B cell (primary cell): ENCODE results near the gene COL13A1.

Experiments
- EZH2 ChIP-seq: IDR thresholded peaks from 2 replicates; pipeline ENCODE4 v1.6.1; 2012; ENCODE audit warnings: borderline replicate concordance, low read depth, mild to moderate bottlenecking, moderate library complexity, low read length; ENCODE audit not compliant: insufficient read depth, poor library complexity, severe bottlenecking
- TF ChIP-seq, protein P1 (sequence below): fragments of 200-600 bp; IDR thresholded peaks from one replicate; pipeline ENCODE4 v1.8.0; 2022; ENCODE audit warnings: antibody characterized with exemption, mild to moderate bottlenecking

- TF ChIP-seq, protein P1, sequence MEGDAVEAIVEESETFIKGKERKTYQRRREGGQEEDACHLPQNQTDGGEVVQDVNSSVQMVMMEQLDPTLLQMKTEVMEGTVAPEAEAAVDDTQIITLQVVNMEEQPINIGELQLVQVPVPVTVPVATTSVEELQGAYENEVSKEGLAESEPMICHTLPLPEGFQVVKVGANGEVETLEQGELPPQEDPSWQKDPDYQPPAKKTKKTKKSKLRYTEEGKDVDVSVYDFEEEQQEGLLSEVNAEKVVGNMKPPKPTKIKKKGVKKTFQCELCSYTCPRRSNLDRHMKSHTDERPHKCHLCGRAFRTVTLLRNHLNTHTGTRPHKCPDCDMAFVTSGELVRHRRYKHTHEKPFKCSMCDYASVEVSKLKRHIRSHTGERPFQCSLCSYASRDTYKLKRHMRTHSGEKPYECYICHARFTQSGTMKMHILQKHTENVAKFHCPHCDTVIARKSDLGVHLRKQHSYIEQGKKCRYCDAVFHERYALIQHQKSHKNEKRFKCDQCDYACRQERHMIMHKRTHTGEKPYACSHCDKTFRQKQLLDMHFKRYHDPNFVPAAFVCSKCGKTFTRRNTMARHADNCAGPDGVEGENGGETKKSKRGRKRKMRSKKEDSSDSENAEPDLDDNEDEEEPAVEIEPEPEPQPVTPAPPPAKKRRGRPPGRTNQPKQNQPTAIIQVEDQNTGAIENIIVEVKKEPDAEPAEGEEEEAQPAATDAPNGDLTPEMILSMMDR = no peak
- no peak for TF ChIP-seq EZH2
These were observed 8.4 kb downstream of the COL13A1 start for GRCh38 chr10:69810097-69810496.
